NCI-H446 (cell line): ENCODE data around the gene GBF1.

Experiments used
- DNase-seq, 2 experiments: peaks; one replicate each; lab custom pipeline; 2025; lab: John Stamatoyannopoulos, UW

Gene GBF1

DNA sequence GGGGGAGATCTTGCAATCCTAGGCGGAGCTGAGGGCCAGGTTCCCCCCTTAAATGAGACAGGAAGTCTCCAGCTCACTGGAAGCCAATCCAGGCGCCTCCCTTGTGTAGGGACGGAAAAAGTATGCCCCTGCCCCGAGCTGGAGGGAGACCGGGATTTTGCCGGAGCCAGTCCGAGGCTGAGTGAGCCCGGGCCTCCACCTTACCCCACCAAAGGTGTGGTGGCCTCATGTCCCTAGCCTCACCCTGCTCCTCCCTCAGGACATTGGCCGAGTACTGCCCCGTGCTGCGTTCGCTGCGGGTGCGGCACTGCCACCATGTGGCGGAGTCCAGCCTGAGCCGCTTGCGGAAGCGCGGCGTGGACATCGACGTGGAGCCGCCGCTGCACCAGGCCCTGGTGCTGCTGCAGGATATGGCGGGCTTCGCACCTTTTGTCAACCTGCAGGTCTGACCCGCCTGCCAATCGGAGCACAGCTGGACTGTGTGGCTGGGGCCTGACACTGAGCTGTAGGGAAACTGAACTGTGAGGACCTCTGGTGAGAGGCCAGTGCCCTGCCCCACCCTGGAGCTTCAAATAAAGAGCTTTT, 177.3 kb downstream of the GBF1 start:
- no peak for DNase-seq

- DNase-seq, result no peak
These were observed 178.1 kb downstream of the GBF1 start for GRCh38 chr10:102423372-102423968.

DNA sequence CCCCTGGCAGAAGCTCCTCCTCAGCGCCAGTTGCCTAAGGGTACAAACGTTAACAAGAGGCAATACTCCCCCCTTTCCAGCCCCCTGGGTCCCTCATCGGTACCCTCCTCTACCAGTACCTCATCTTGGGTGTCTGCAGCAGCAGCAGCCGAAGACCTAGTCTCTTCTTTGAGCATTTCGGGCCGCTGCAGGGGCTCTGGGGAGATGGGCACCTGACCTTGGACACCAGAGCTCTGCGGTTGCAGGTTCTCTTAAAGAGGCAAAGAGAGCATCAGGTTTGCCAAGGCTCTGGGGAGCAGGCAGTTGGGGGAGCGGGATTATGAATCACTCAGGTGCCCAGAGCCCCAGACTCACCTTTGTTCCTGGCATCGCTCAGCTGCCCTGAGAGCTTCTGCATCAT, 178.8 kb downstream of the GBF1 start:
- DNase-seq, result no peak

DNA sequence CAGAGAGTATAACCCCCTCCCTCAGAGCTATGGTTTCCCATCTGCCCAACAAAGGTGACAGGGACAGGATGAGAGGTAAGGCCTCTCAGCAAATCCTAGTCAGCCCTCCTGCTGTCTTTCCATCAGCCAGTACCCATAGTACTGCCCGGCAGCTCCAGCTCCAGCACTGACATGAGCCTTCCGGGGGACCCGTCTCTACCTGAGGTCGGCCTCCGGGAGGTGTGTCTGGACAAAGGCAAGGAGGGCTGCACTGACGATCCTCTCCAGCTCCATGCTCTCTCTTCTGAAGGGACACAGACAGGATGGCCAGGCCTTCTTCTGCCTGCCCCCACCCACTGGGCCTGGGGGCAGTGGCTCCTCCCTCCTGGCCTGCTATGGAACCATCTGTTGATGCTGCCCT, 179.6 kb downstream of the GBF1 start:
- no peak for DNase-seq

DNA sequence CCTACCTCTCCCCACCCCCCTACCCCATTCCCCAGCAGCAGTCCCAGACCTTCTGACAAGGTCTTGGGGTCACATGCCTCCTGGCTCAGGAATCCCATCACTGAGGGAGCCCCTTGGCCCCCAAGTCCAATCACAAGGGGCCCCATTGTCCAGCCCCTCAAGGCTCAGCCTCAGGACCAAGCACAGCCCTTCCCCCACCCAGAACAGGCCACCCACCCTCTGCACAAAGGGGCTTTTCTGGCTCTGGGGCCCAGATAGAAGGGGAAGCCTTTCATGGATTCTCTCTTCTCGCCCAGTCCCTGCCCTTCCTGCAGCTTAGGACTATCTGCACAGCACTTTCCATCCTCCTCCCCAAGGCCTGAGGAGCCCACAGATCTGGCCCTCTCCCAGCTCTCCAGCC, 180.1 kb downstream of the GBF1 start:
- DNase-seq, result no peak

GRCh38 chr10:102426803-102427287, 181.5 kb downstream of the GBF1 start:
- DNase-seq, result no peak

- no peak for DNase-seq
These were observed 184.1 kb downstream of the GBF1 start for GRCh38 chr10:102429468-102429867.

DNA sequence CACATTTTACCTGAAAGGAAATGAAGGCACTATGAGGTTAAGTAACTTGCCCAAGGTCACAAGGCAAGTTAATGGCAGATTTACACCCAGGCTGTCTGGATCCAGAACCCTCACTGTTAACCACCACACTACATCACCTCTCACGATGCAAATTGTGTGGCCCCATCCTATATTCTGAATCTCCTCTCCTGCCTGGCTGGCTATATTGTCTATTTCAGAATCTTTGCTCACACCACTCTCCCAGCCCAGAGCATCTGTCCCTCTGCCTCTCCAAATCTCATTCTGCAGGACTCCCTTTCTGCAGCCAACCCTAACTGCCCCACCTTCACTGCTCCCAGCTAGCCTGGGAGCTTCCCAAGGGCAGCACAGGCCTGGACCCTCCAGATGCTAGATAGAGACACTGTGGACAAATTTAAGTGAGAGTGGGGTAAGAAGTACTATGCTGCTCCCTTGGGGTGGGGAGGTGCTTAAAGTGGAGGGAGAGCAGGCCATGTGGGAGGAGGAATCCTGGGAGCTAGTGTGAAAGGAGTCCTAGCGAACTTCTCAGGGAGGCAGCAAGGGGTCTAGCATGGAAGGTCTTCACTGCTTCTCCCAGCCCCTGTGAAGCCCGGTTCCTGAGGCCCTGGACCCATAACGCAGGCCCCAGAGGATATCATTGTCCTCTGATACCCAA, 186.3 kb downstream of the GBF1 start:
- no peak for DNase-seq
